A549 (cell line): ENCODE measurements around the gene CDKN2AIPNL. TPM values are rescaled to one million over a fixed set of nuclear protein-coding genes. Genes with fewer than 3 reads are reported as not detected.
"Not testable (repeated sequence)": the region's sequence is repeated elsewhere in the genome, so short reads cannot be mapped to it uniquely, and the experiment has no call there.

Experiments used
- ATAC-seq, 2 experiments: fragments of 200-7000 bp in 1 of 2; fragments of >200 bp in 1 of 2; cut with Nextera tagmentation in 1 of 2; cut with Tn5 transposase in 1 of 2; 3 replicates each; pipeline versions ENCODE4 v1.8.0 to v1.9.1; 2018 to 2020; ENCODE audit warnings: mild to moderate bottlenecking in 1 of 2, moderate library complexity in 1 of 2
- CTCF ChIA-PET: fragments of 300-600 bp; sonication (Branson Sonifier 250); formaldehyde crosslinking; extraction: SDS; loops from one replicate; lab custom pipeline; 2021; ENCODE audit warnings: antibody characterized with exemption, inconsistent platforms; lab: Yijun Ruan, JAX
- POLR2A ChIA-PET: fragments of 350-600 bp; formaldehyde crosslinking; extraction: SDS; loops from one replicate; lab custom pipeline; 2021; ENCODE audit warnings: antibody characterized with exemption, inconsistent platforms; lab: Yijun Ruan, JAX
- DNase-seq, 2 experiments: peaks; one replicate each; pipeline versions ENCODE4 v3.0.0 to v3.0.0-alpha.2; 2011 to 2016; ENCODE audit warnings: low read depth in 1 of 2, low spot score in 1 of 2
- FAIRE-seq: peaks from 2 replicates; lab custom pipeline; 2011; peaks lifted over from hg19 to GRCh38; lab: Jason Lieb, UNC
- H3K27ac ChIP-seq, 2 experiments: fragments of >200 bp; sonication (Bioruptor Twin); formaldehyde crosslinking; 3 replicates each; pipeline ENCODE4 v1.5.1; 2016 to 2017
- H3K4me1 ChIP-seq: fragments of >200 bp; sonication (Bioruptor Twin); formaldehyde crosslinking; 3 replicates; pipeline ENCODE4 v1.6.1; 2016
- H3K4me2 ChIP-seq: fragments of >200 bp; sonication (Bioruptor Twin); formaldehyde crosslinking; 3 replicates; pipeline ENCODE4 v1.6.1; 2016
- H3K4me3 ChIP-seq: fragments of >200 bp; sonication (Bioruptor Twin); formaldehyde crosslinking; 3 replicates; pipeline ENCODE4 v1.5.1; 2016
- H3K9me3 ChIP-seq: fragments of >200 bp; sonication (Bioruptor Twin); formaldehyde crosslinking; 3 replicates; pipeline ENCODE4 v1.6.1; 2016
- CBX8 ChIP-seq: fragments of 200-600 bp; sonication (generic); IDR thresholded peaks from 2 replicates; pipeline ENCODE4 v1.6.1; 2016
- FOXS1 ChIP-seq: fragments of 250-450 bp; sonication (Bioruptor Pico); IDR thresholded peaks from 2 replicates; pipeline ENCODE4 v1.5.0; 2020; ENCODE audit warnings: mild to moderate bottlenecking, moderate library complexity
- GATA3 ChIP-seq: IDR thresholded peaks from 2 replicates; pipeline ENCODE4 v1.6.1; 2012; ENCODE audit warnings: borderline replicate concordance
- HDAC2 ChIP-seq: fragments of 200-600 bp; sonication (generic); IDR thresholded peaks from 2 replicates; pipeline ENCODE4 v1.6.1; 2016
- JUN ChIP-seq, 2 experiments: fragments of >200 bp; sonication (Bioruptor Twin); formaldehyde crosslinking; IDR thresholded peaks; 2 replicates in 1 of 2; 3 replicates in 1 of 2; pipeline ENCODE4 v1.6.1; 2016 to 2017
- JUNB ChIP-seq: fragments of >200 bp; sonication (Bioruptor Twin); formaldehyde crosslinking; IDR thresholded peaks from 2 replicates; pipeline ENCODE4 v1.6.1; 2016
- KDM1A ChIP-seq: fragments of 200-600 bp; sonication (generic); IDR thresholded peaks from 2 replicates; pipeline ENCODE4 v1.6.1; 2016; ENCODE audit warnings: low read depth, mild to moderate bottlenecking
- MYC ChIP-seq: IDR thresholded peaks from 2 replicates; pipeline ENCODE4 v1.6.1; 2012; ENCODE audit warnings: mild to moderate bottlenecking, inconsistent platforms, low read length, improper control_type of control experiment, borderline replicate concordance
- NPAS2 ChIP-seq: fragments of 250-450 bp; sonication (Bioruptor Pico); IDR thresholded peaks from 2 replicates; pipeline ENCODE4 v1.8.0; 2022; ENCODE audit warnings: mild to moderate bottlenecking, moderate library complexity, borderline replicate concordance
- NR3C1 ChIP-seq: fragments of >200 bp; sonication (Bioruptor Twin); formaldehyde crosslinking; IDR thresholded peaks from 3 replicates; pipeline ENCODE4 v1.6.1; 2017
- POLR2A ChIP-seq: IDR thresholded peaks from 2 replicates; pipeline ENCODE4 v1.6.1; 2012; ENCODE audit warnings: mild to moderate bottlenecking, low read length
- RARB ChIP-seq: fragments of 250-450 bp; sonication (Bioruptor Pico); IDR thresholded peaks from 2 replicates; pipeline ENCODE4 v1.8.0; 2021; ENCODE audit warnings: mild to moderate bottlenecking, moderate library complexity
- TFCP2L1 ChIP-seq: fragments of 250-450 bp; sonication (Bioruptor Pico); IDR thresholded peaks from 2 replicates; pipeline ENCODE4 v1.5.0; 2021; ENCODE audit warnings: mild to moderate bottlenecking
- ZFP36 ChIP-seq: fragments of 450-650 bp; IDR thresholded peaks from 2 replicates; pipeline ENCODE4 v1.6.1; 2014; ENCODE audit warnings: borderline replicate concordance; ENCODE audit not compliant: partially characterized antibody
- ZNF302 ChIP-seq: fragments of 250-450 bp; sonication (Bioruptor Pico); IDR thresholded peaks from 2 replicates; pipeline ENCODE4 v1.9.0; 2021; ENCODE audit warnings: inconsistent platforms, mild to moderate bottlenecking, moderate library complexity
- ZSCAN20 ChIP-seq: fragments of 250-450 bp; sonication (Bioruptor Pico); IDR thresholded peaks from 2 replicates; pipeline ENCODE4 v1.8.0; 2022; ENCODE audit warnings: mild to moderate bottlenecking, moderate library complexity
- WGBS: methylation state at CpG from one replicate; pipeline ENCODE4 v1.1.6; 2017; ENCODE audit errors: missing lambda C conversion rate; 5-methylcytosine and 5-hydroxymethylcytosine counted together
- polyA plus RNA-seq, 4 experiments: library from polyadenylated mRNA; depleted of rRNA in 3 of 4; stranded (reverse); fragments of >200 nt; fragmentation: RNase III in 1 of 4; extraction: RNeasy Plus Mini Kit Qiagen cat#74134 plus additional on column Dnase treatment in 1 of 4; gene quantifications; 2 replicates in 3 of 4; 3 replicates in 1 of 4; pipeline ENCODE4 v1.2.3, GENCODE V29; 2011 to 2017
- TF ChIP-seq, protein P1 (sequence below): fragments of 150-350 bp; IDR thresholded peaks from 2 replicates; pipeline ENCODE4 v1.6.1; 2014; ENCODE audit warnings: low read depth, mild to moderate bottlenecking, low read length
- TF ChIP-seq, protein P2 (sequence below): fragments of 250-450 bp; sonication (Bioruptor Pico); IDR thresholded peaks from 2 replicates; pipeline ENCODE4 v1.5.0; 2021; ENCODE audit warnings: mild to moderate bottlenecking, moderate library complexity, borderline replicate concordance
- TF ChIP-seq, protein P3 (sequence below): IDR thresholded peaks from 2 replicates; pipeline ENCODE4 v1.6.1; 2012
- TF ChIP-seq, protein P4 (sequence below): fragments of 250-450 bp; sonication (Bioruptor Pico); IDR thresholded peaks from 2 replicates; pipeline ENCODE4 v1.5.0; 2020; ENCODE audit warnings: low read depth, mild to moderate bottlenecking, moderate library complexity

CDKN2AIPNL gene
- polyA plus RNA-seq, 2 of the 4 experiments (the other 2 are of a cell fraction), result 48.0 to 49.9 TPM

DNA sequence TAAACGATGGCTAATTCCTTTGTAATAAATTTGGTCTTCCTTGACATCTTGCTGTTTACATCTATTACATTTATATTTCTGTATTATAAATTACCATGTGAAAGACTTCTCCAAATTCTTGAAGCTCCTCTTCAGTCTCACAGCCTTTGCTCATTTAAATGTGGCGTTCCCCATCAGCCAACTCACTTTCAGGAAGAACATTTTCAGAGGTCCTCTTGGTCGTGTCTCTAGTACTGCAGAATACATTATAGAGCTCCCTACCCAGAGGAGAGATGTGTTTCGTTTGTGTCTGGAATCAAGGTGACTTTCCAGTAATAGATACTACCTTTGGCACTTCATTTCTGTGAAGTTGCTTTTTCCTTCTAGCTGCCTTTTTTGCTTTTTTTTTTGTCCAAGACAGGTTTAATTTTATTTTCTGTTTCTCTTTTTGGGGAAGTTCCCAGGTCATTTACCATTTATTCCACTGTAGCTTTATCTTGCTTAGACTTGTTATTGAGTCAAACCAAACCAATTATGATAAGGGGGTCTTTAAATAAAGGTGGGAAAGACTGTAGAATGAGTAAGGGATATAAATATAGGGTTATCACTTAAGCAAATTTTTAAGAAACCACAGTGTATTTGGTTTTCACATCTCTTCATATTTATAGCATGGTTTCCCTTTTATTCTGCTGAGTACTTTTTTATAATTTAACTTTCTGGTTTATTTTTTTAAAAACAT lies 27.5 kb downstream of the CDKN2AIPNL start:
- no peak for DNase-seq
- 84% methylated on average over 4 of the region's 4 CpGs for WGBS
- TF ChIP-seq, protein P1, sequence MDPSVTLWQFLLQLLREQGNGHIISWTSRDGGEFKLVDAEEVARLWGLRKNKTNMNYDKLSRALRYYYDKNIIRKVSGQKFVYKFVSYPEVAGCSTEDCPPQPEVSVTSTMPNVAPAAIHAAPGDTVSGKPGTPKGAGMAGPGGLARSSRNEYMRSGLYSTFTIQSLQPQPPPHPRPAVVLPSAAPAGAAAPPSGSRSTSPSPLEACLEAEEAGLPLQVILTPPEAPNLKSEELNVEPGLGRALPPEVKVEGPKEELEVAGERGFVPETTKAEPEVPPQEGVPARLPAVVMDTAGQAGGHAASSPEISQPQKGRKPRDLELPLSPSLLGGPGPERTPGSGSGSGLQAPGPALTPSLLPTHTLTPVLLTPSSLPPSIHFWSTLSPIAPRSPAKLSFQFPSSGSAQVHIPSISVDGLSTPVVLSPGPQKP, result no peak
- TF ChIP-seq POLR2A, result no peak
- TF ChIP-seq CBX8, result no peak
- no peak for TF ChIP-seq RARB (CRISPR knock-in tag)
- TF ChIP-seq ZSCAN20 (CRISPR knock-in tag), result no peak
- TF ChIP-seq JUN (IDR thresholded peaks at IDR 0.05), result no peak
- no peak for TF ChIP-seq FOXS1 (CRISPR knock-in tag)
- TF ChIP-seq, protein P2, sequence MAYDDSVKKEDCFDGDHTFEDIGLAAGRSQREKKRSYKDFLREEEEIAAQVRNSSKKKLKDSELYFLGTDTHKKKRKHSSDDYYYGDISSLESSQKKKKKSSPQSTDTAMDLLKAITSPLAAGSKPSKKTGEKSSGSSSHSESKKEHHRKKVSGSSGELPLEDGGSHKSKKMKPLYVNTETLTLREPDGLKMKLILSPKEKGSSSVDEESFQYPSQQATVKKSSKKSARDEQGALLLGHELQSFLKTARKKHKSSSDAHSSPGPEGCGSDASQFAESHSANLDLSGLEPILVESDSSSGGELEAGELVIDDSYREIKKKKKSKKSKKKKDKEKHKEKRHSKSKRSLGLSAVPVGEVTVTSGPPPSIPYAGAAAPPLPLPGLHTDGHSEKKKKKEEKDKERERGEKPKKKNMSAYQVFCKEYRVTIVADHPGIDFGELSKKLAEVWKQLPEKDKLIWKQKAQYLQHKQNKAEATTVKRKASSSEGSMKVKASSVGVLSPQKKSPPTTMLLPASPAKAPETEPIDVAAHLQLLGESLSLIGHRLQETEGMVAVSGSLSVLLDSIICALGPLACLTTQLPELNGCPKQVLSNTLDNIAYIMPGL (CRISPR knock-in tag), result no peak
- TF ChIP-seq GATA3, result no peak
- no peak for TF ChIP-seq ZFP36
- TF ChIP-seq HDAC2, result no peak
- no peak for TF ChIP-seq TFCP2L1 (CRISPR knock-in tag)
- no peak for TF ChIP-seq NR3C1
- no peak for TF ChIP-seq MYC
- TF ChIP-seq NPAS2, result no peak
- TF ChIP-seq, protein P3, sequence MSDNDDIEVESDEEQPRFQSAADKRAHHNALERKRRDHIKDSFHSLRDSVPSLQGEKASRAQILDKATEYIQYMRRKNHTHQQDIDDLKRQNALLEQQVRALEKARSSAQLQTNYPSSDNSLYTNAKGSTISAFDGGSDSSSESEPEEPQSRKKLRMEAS, result no peak
- TF ChIP-seq, protein P4, sequence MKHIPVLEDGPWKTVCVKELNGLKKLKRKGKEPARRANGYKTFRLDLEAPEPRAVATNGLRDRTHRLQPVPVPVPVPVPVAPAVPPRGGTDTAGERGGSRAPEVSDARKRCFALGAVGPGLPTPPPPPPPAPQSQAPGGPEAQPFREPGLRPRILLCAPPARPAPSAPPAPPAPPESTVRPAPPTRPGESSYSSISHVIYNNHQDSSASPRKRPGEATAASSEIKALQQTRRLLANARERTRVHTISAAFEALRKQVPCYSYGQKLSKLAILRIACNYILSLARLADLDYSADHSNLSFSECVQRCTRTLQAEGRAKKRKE (CRISPR knock-in tag), result no peak
- TF ChIP-seq, all 56 proteins: peak for 0
- Histone ChIP-seq H3K9me3 (no peaks in the 10 kb centered on the region), H3K4me1 (no peaks in the 10 kb centered on the region), H3K27ac (no peak overlapping the region), H3K4me2 (no peak overlapping the region), H3K4me3 (no peak overlapping the region)
- FAIRE-seq, result no peak
- ChIA-PET POLR2A (interaction anchor here (0.6 to 1.0 kb wide), 3 partner anchors 8 to 203 kb away, joined by 3 to 4 read pairs (median 3); no protein-coding TSS in a partner anchor), CTCF (interaction anchor here (0.6 to 1.8 kb wide), 4 partner anchors 10 to 194 kb away, joined by 3 to 7 read pairs (median 5); no protein-coding TSS in a partner anchor)
- no peak for ATAC-seq

DNA sequence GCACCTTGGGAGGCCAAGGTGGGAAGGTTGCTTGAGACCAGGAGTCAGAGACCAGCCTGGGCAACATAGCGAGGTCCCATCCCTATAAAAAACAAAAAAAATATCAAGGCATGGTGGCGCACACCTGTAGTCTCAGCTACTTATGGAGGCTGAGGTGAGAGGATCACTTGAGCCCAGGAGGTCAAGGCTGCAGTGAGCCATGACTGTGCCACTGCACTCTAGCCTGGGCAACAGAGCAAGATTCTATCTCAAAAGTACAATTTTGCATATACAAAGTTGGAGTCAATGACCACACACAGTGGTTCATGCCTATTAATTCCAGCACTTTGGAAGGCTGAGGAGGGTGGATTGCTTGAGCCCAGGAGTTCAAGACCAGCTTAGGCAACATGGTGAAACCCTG lies 29.5 kb downstream of the CDKN2AIPNL start:
- not testable (repeated sequence) for H3K4me1 ChIP-seq, H3K4me3 ChIP-seq, H3K4me2 ChIP-seq, H3K27ac ChIP-seq, FAIRE-seq, H3K9me3 ChIP-seq, ATAC-seq, DNase-seq
- ChIA-PET POLR2A (interaction anchor here (1.3 kb wide), 1 partner anchor 10 kb away, joined by 4 read pairs; no protein-coding TSS in a partner anchor), CTCF (interaction anchor here (0.6 to 2.2 kb wide), 8 partner anchors 10 to 226 kb away, joined by 3 to 10 read pairs (median 5); partner anchors contain the start of genes CDKN2AIPNL and UBE2B)
- 96% methylated on average over 2 of the region's 2 CpGs for WGBS

DNA sequence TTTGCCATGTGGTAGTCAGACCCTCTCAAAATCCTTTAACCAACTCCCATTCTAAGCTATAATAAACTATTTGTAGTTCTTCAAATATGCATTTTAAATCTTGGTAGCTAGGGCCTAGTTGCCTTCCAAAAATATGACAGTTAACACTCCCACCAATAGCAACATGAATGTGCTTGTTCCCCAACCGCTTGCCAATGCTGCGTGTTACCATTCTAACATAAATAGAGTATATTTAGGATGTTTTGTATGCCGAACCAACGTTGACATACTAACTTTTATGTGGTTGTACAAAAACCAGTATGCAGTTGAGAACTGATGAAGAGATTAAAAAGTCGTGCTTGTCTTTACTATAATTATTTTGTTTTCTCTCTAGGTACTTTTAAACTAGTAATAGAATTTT lies 31.3 kb downstream of the CDKN2AIPNL start:
- Histone ChIP-seq H3K4me2 (no peak overlapping the region), H3K4me3 (no peak overlapping the region), H3K4me1 (no peaks in the 10 kb centered on the region), H3K27ac (no peak overlapping the region), H3K9me3 (no peaks in the 10 kb centered on the region)
- TF ChIP-seq JUNB (no peak), KDM1A (no peak), CBX8 (no peak), ZNF302 (CRISPR knock-in tag) (no peak)
- WGBS, result 86% methylated on average over 5 of the region's 5 CpGs
- FAIRE-seq (no peak), ATAC-seq (no peak), DNase-seq (no peak)
- ChIA-PET POLR2A (interaction anchor here (0.7 kb wide), 1 partner anchor 32 kb away, joined by 3 read pairs; no protein-coding TSS in a partner anchor), CTCF (interaction anchor here (1.9 to 2.2 kb wide), 2 partner anchors 13 to 198 kb away, joined by 4 to 6 read pairs; no protein-coding TSS in a partner anchor)
